G401 (cell line): Measurements from ENCODE around the gene POM121C. TPM values are rescaled to one million over a fixed set of nuclear protein-coding genes. Genes with fewer than 3 reads are reported as not detected.
"Not testable (repeated sequence)": the region's sequence is repeated elsewhere in the genome, so short reads cannot be mapped to it uniquely, and the experiment has no call there.

Experiments
- DNase-seq: peaks from one replicate; pipeline ENCODE4 v3.0.0-alpha.2; 2015; ENCODE audit warnings: low spot score
- in situ Hi-C: cut with HindIII; loops from 2 replicates; pipeline ENCODE4 v1.10.0; 2016; ENCODE audit warnings: low sequenced_read_pairs, mixed read lengths
- total RNA-seq: library from RNA; depleted of rRNA; stranded (reverse); fragments of >200 nt; shearing (Covaris generic); gene quantifications from 2 replicates; pipeline ENCODE4 v1.2.3, GENCODE V29; 2014

POM121C gene
- total RNA-seq, 1 experiment from 2014 or later = 3.5 TPM

DNA sequence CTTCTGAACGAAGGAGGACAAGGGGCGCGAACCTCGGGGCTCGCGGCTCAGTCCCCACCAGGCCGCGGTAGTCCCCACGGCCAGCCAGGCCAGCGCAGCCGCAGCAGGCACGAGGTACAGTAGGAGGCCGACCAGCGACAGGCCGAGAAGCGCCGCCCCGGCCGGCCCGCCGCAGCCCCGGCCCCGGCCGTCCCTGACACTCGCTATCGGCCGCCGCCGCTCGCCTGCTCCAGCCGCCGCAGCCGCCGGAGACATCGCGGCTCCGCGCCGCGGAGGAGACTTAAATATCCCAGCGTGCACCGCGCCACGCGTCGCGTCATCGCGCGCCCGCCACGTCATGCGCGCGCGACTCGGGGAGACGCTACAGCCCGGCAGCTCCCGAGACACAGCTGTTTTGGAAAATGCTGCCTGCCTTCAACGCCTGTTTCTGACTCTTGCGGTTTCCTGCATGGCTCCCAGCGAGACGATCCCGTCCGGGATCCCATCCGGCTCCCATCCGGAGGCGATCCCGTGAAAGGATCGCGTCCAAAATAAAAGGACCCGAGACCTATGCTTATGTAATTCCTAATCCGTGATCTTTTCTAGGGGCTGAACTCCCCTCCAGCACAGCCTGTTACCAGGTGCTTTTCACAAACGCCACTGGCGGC, 43.5 kb downstream of the POM121C start:
- peak; percentile 23 for DNase-seq
- in situ Hi-C loops = not testable (repeated sequence)

DNA sequence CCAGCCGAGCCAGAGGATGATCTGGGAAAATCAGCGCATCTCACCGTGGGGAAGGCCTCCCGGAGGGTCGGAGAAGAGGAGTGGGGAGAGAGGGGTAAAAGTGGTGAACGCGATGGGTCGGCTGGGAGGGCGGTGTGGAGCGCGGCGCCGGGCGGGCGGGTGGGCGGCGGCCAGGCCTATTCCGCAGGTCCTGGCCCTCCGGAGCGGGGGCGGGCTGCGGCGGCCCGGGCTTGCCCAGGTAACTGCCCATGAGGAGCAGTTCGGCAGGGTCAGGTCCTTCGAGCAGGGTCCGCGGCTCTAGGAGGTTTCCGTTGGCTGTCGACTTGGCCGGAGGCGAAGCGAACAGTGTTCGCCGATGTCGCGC, 44.0 kb downstream of the POM121C start:
- in situ Hi-C loops, DNase-seq: not testable (repeated sequence)

- in situ Hi-C loops, DNase-seq: not testable (repeated sequence)
Observed at GRCh38 chr7:75439000-75439399, 47.1 kb downstream of the POM121C start.

DNA sequence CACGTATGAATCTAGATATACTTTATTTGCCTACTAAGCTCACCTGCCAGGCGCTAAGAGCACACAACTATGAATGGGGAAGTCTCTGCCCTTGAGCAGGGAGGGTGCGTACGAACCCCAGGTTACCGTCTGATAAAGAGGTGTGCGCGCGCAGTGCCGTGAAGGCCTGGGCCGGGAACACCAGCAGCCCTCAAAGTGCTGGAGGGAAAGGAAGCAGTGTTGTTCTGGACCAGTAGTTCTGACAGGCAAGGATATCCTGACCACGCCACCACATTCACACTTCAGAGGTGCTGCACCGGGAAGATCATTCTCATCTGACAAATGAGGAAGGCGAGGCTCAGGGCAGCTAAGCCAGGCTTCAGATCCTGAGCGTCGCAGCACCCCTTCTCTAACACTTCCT, 62.6 kb downstream of the POM121C start:
- not testable (repeated sequence) for DNase-seq

GRCh38 chr7:75421798-75422710, 64.0 kb downstream of the POM121C start:
- DNase-seq, in situ Hi-C loops: not testable (repeated sequence)

More for the DNA sequence above, 62.6 kb downstream of the POM121C start:
- in situ Hi-C loops = not testable (repeated sequence)

- DNase-seq, in situ Hi-C loops: not testable (repeated sequence)
Observed at GRCh38 chr7:75420152-75420551, 65.9 kb downstream of the POM121C start.

DNA sequence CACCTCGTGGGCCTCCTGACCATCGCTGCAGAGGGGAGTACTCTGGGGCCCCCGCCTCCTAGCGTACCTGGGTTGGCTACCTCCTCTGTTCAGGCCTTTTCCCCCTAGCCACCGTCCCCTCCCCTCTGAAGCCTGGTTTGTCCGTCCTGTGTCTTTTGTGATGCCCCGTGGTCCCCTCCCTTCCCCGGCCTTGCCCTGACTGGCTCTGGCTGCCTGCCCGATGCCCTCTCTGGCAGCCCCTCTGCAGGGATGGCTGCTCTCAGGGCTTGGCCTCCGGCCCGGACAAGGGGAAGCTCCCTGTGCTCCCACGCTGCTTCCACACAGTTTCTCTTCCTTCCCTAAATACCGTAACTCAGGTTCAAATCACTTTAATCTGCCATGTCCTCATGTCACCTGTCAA, 66.4 kb downstream of the POM121C start:
- in situ Hi-C loops = not testable (repeated sequence)
- peak; percentile 13 for DNase-seq

DNA sequence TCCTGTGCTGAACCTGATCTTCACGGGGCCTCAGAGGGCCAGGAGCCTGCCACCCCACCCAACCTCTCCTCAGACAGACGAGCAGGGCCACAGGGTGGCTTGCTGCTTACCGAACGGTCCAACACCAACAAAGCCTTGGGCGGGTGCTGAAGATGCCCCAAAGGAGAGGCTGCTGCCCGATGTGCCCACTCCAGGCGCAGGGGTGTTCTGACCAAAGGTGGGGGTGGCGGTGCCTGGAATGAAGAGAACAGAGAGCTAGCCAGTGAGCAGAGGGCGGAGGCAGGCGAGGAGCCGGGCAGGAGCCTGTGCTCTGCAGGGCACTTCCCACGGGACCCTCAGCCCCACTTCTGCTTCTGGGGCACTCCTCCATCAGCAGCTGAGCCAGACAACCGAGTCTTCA, 66.9 kb downstream of the POM121C start:
- DNase-seq, in situ Hi-C loops: not testable (repeated sequence)

- DNase-seq, in situ Hi-C loops: not testable (repeated sequence)
Observed at GRCh38 chr7:75418292-75418858, 67.7 kb downstream of the POM121C start.

GRCh38 chr7:75416787-75417186, 69.3 kb downstream of the POM121C start:
- in situ Hi-C loops = not testable (repeated sequence)

DNA sequence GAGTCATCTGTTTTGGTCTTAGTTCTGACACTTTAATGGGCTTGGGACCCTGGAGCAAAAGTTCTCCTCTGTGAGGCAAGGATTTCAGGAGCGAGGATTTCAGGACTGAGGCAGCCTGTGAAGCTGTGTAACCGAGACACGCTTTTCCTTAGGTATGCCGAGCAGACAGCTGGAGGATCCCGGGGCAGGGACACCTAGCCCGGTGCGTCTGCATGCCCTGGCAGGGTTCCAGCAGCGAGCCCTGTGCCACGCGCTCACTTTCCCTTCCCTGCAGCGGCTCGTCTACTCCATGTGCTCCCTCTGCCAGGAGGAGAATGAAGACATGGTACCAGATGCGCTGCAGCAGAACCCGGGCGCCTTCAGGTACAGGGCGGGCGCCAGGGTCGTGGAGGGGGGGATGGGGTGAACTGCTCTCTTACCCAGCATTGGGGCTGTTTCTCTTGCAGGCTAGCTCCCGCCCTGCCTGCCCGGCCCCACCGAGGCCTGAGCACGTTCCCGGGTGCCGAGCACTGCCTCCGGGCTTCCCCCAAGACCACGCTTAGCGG, 70.2 kb downstream of the POM121C start:
- in situ Hi-C loops = not testable (repeated sequence)

More at GRCh38 chr7:75416787-75417186, 69.3 kb downstream of the POM121C start:
- DNase-seq = not testable (repeated sequence)

DNA sequence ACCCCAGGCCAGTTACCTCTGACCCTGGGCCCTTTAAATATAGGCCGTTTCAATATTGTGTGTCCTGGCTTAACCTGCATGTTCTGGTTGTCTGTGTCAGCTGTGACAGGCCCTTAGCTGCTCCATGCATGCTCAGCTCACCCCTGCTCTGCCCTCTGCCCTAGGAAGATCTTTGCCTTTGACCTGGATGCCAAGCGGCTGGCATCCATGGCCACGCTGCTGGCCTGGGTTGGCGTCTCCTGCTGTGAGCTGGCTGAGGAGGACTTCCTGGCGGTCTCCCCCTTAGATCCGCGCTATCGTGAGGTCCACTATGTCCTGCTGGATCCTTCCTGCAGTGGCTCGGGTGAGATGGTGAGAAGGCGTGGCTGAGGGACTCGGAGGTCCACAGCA, 70.7 kb downstream of the POM121C start:
- in situ Hi-C loops, DNase-seq: not testable (repeated sequence)

More for the DNA sequence above, 70.2 kb downstream of the POM121C start:
- DNase-seq = not testable (repeated sequence)

DNA sequence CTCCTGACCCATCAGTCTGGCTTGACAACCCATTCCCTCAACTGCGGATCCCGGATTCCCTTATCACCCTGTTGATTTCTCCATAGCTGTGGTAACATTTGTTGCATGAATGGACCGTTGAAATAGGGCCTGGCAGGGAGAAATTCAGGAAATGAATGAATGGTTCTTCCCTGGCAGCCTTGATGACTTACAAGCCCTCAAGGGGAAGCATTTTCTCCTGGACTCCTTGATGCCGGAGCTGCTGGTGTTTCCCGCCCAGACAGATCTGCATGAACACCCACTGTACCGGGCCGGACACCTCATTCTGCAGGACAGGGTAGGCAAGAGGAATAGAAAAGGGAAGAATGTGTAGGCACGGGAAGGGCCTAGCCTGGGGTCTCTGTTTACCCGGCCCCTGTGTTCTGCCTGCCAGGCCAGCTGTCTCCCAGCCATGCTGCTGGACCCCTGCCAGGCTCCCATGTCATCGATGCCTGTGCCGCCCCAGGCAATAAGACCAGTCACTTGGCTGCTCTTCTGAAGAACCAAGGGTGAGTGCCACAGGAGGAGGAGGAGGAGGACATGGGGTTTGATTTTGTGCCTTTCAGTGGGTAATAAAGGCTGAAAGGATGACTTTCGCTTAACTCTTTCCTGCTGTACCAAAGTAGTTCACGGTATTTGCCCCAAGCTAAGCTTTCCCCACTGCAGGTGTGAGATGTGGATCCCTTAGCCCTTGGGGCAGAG, 71.2 kb downstream of the POM121C start:
- DNase-seq, in situ Hi-C loops: not testable (repeated sequence)

DNA sequence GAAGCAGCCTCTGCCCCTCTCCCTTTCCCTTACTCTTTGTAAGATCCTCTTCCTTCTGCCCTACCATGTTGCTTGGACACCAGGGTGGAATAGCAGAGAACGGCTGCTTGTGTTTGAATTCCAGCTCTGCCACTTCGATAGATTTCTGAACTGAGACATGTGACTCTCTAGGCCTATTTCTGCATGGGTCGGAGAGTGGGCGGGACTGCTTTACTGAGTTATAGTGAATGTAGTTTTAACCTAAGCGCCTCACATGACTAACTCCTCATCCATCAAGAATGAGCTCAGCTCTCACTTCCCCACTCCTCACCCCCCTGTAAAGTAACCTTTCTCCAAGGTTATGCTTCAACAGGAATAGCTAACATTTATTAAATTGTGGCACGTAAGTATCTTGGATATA, 71.9 kb downstream of the POM121C start:
- DNase-seq, in situ Hi-C loops: not testable (repeated sequence)

GRCh38 chr7:75410823-75411173, 75.3 kb downstream of the POM121C start:
- in situ Hi-C loops, DNase-seq: not testable (repeated sequence)

- in situ Hi-C loops = not testable (repeated sequence)
Observed at GRCh38 chr7:75409880-75410822, 75.9 kb downstream of the POM121C start.

DNA sequence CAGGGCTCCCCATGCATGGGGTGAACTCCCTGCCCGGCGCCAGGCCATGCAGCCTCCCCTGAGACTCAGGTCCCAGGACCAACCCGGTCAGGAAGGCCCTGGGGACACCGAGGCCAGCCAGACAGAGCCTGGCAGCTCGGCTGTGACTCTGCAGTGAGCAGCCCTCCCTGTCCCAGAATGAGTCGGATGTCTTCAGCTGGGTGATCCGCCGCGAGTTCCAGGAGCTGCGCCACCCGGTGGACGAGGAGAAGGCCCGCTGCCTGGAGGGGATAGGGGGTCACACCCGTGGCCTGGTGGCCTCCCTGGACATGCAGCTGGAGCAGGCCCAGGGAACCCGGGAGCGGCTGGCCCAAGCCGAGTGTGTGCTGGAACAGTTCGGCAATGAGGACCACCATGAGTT, 81.4 kb downstream of the POM121C start:
- DNase-seq, in situ Hi-C loops: not testable (repeated sequence)

More at GRCh38 chr7:75409880-75410822, 75.9 kb downstream of the POM121C start:
- not testable (repeated sequence) for DNase-seq
